NCI-H187 (cell line): ENCODE data around the gene SPDYE1.
"Not testable (repeated sequence)": the region's sequence is repeated elsewhere in the genome, so short reads cannot be mapped to it uniquely, and the experiment has no call there.

Source experiments
- DNase-seq, 2 experiments: peaks; one replicate each; lab custom pipeline; 2025; lab: John Stamatoyannopoulos, UW

The SPDYE1 gene

GRCh38 chr7:43997532-43997931 lies at the start of gene SPDYE1:
TSS of gene SPDYE1 (plus strand) at chr7:43997897. CDS start at chr7:43999950, 2,053 bp downstream.
- not testable (repeated sequence) for DNase-seq

GRCh38 chr7:43952028-43952427 lies 45.7 kb upstream of the SPDYE1 start:
- no peak for DNase-seq

GRCh38 chr7:43953071-43953470 lies 44.6 kb upstream of the SPDYE1 start:
- no peak for DNase-seq

- DNase-seq = no peak
Observed at GRCh38 chr7:43954524-43955228, 43.0 kb upstream of the SPDYE1 start.

GRCh38 chr7:43956027-43956426 lies 41.7 kb upstream of the SPDYE1 start:
- no peak for DNase-seq

- DNase-seq = no peak
Observed at GRCh38 chr7:43960933-43961332, 36.8 kb upstream of the SPDYE1 start.

GRCh38 chr7:43966392-43966791 lies 31.3 kb upstream of the SPDYE1 start:
- DNase-seq = not testable (repeated sequence)

GRCh38 chr7:43968172-43969040 lies 29.3 kb upstream of the SPDYE1 start:
- not testable (repeated sequence) for DNase-seq

GRCh38 chr7:43969586-43969985 lies 28.1 kb upstream of the SPDYE1 start:
- DNase-seq = not testable (repeated sequence)

- not testable (repeated sequence) for DNase-seq
Observed at GRCh38 chr7:43970698-43971097, 27.0 kb upstream of the SPDYE1 start.

- DNase-seq = not testable (repeated sequence)
Observed at GRCh38 chr7:43974033-43974573, 23.6 kb upstream of the SPDYE1 start.

- not testable (repeated sequence) for DNase-seq
Observed at GRCh38 chr7:43974725-43975482, 22.8 kb upstream of the SPDYE1 start.

GRCh38 chr7:43977525-43977924 lies 20.2 kb upstream of the SPDYE1 start:
- DNase-seq = no peak

GRCh38 chr7:43978102-43978501 lies 19.6 kb upstream of the SPDYE1 start:
- DNase-seq = not testable (repeated sequence)

- not testable (repeated sequence) for DNase-seq
Observed at GRCh38 chr7:43982848-43983247, 14.8 kb upstream of the SPDYE1 start.

- not testable (repeated sequence) for DNase-seq
Observed at GRCh38 chr7:43983736-43984135, 14.0 kb upstream of the SPDYE1 start.

- DNase-seq = not testable (repeated sequence)
Observed at GRCh38 chr7:43985904-43986864, 11.5 kb upstream of the SPDYE1 start.

GRCh38 chr7:43987476-43987875 lies 10.2 kb upstream of the SPDYE1 start:
- not testable (repeated sequence) for DNase-seq

- DNase-seq = not testable (repeated sequence)
Observed at GRCh38 chr7:43990011-43990585, 7.6 kb upstream of the SPDYE1 start.

GRCh38 chr7:43990829-43991228 lies 6.9 kb upstream of the SPDYE1 start:
- not testable (repeated sequence) for DNase-seq
